ENCODE results near the gene DGKI.

DNA sequence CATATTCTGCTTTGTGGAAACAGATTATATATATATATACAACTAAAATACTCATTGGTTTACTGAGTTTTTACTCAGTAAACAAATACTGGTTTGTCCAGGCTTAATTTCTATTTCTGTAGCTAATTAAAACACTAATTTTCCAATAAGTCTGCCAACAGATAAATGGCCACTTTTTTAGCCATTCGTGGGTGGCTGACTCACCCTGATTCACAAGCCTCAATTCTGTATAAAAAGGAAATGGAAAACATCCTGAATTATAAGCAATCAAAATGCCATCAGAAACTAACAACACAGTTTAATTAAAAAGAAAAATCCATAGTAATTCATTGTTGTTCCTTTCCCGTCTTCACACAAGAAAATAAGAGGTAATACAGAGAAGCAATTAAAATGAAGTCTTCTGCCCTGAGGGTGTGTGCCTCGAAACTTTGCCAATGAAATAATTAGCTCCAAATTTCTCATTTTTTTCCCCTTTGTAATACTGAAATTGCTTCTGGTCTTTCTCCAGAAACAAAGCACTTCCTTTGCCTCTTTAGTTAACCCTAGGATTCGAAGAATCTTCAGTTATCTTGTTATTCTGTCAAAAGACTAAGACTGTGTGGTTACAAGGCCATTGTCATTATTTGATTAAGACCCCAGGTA lies 384.6 kb downstream of the DGKI start:
- TF ChIP-seq, protein P1, sequence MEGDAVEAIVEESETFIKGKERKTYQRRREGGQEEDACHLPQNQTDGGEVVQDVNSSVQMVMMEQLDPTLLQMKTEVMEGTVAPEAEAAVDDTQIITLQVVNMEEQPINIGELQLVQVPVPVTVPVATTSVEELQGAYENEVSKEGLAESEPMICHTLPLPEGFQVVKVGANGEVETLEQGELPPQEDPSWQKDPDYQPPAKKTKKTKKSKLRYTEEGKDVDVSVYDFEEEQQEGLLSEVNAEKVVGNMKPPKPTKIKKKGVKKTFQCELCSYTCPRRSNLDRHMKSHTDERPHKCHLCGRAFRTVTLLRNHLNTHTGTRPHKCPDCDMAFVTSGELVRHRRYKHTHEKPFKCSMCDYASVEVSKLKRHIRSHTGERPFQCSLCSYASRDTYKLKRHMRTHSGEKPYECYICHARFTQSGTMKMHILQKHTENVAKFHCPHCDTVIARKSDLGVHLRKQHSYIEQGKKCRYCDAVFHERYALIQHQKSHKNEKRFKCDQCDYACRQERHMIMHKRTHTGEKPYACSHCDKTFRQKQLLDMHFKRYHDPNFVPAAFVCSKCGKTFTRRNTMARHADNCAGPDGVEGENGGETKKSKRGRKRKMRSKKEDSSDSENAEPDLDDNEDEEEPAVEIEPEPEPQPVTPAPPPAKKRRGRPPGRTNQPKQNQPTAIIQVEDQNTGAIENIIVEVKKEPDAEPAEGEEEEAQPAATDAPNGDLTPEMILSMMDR (IDR thresholded peaks at IDR 0.05; ENCODE audit: low read depth, low read length, poor library complexity, severe bottlenecking), result no peak
- TF ChIP-seq EZH2phosphoT487 (IDR thresholded peaks at IDR 0.05; ENCODE audit: borderline replicate concordance, low read length), result no peak
